WERI-Rb-1 (cell line): ENCODE data around the gene METTL5.

Experiments used
- DNase-seq: peaks from one replicate; pipeline ENCODE4 v3.0.0-alpha.2; 2020
- H3K27ac ChIP-seq: fragments of 250-450 bp; sonication (Bioruptor Pico); 2 replicates; pipeline ENCODE4 v1.5.1; 2020; ENCODE audit warnings: mild to moderate bottlenecking, moderate library complexity
- H3K27me3 ChIP-seq: fragments of 250-450 bp; sonication (Bioruptor Pico); 2 replicates; pipeline ENCODE4 v1.5.1; 2021; ENCODE audit warnings: mild to moderate bottlenecking, low read depth, moderate library complexity; ENCODE audit not compliant: insufficient read depth, severe bottlenecking
- H3K36me3 ChIP-seq: fragments of 250-450 bp; sonication (Bioruptor Pico); 2 replicates; pipeline ENCODE4 v1.5.1; 2020; ENCODE audit warnings: mild to moderate bottlenecking, moderate library complexity
- H3K4me3 ChIP-seq: 2 replicates; pipeline ENCODE4 v1.5.1; 2011; ENCODE audit warnings: low read depth, mild to moderate bottlenecking, control low read depth, low read length
- H3K9me3 ChIP-seq: fragments of 250-450 bp; sonication (Bioruptor Pico); 2 replicates; pipeline ENCODE4 v1.5.1; 2021; ENCODE audit warnings: mild to moderate bottlenecking, moderate library complexity; ENCODE audit not compliant: severe bottlenecking
- CTCF ChIP-seq: IDR thresholded peaks from 2 replicates; pipeline ENCODE4 v1.5.1; 2011; ENCODE audit warnings: low read depth, mild to moderate bottlenecking, control low read depth, inconsistent platforms, low read length

The METTL5 gene

GRCh38 chr2:169838743-169839489 lies 14.2 kb upstream of the METTL5 start:
- no peaks in the 10 kb centered on the region for H3K9me3 ChIP-seq
- H3K36me3 ChIP-seq = peaks cover 6% of the 10 kb centered on the region
- H3K27me3 ChIP-seq = no peaks in the 10 kb centered on the region
- TF ChIP-seq CTCF = no peak
- no peak overlapping the region for H3K4me3 ChIP-seq
- DNase-seq = no peak
- H3K27ac ChIP-seq = no peak overlapping the region

- Histone ChIP-seq H3K27ac (no peak overlapping the region), H3K36me3 (peaks cover 9% of the 10 kb centered on the region), H3K9me3 (no peaks in the 10 kb centered on the region), H3K27me3 (no peaks in the 10 kb centered on the region), H3K4me3 (no peak overlapping the region)
- no peak for DNase-seq
- no peak for TF ChIP-seq CTCF
Observed at GRCh38 chr2:169834401-169834800, 9.7 kb upstream of the METTL5 start.

DNA sequence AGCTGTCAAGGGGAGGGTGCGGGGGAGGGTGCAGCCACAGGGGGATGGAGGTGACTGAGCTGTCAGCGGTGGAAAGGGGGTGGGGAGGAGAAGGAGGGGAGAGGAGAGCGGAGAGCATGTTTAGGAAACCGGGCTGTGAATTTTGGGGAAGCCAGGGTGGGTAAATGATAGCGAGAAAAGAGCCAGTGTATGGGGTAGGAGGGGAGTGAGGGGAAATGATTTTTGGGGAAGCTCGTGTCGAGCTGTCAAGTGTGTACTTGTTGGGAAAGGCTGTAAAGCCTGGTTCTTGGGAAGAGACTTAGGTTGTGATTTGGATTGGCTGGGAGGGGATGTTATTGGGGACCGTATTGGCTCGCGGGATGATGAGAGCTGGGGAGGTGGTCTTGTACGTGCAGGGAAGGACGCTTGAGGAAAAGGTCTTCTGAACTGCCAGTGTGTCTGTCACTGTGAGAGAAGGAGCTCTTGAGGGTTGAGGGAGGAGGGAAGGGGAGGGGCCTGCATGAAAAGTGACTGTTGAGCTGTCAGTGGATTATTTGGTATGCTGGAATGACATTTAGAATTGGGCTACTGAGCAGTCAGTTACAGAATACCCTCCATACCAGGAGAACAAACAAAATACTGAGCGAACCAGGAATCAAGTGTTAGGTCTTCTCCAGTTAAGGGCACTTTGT lies 3.6 kb upstream of the METTL5 start:
- H3K36me3 ChIP-seq = peaks cover 9% of the 10 kb centered on the region
- H3K27me3 ChIP-seq = no peaks in the 10 kb centered on the region
- peak overlapping the region; percentile 75 for H3K4me3 ChIP-seq
- peak; percentile 28 for DNase-seq
- H3K9me3 ChIP-seq = no peaks in the 10 kb centered on the region
- no peak for TF ChIP-seq CTCF
- H3K27ac ChIP-seq = no peak overlapping the region

GRCh38 chr2:169827272-169828140 lies 2.8 kb upstream of the METTL5 start, which contains the start of gene UBR3:
Gene UBR3 (plus strand): TSS chr2:169827454. CDS start chr2:169827508, 54 bp downstream.
- Histone ChIP-seq H3K27ac (peak within 1 kb of the TSS; percentile 70), H3K4me3 (peak within 1 kb of the TSS; percentile 75), H3K9me3 (no peaks in the 10 kb centered on the region), H3K27me3 (no peaks in the 10 kb centered on the region), H3K36me3 (peaks cover 12% of the 10 kb centered on the region)
- DNase-seq = peak; percentile 93
- TF ChIP-seq CTCF = 0 out of 2 replicates have a peak, but pooled peaks have one; percentile 1

DNA sequence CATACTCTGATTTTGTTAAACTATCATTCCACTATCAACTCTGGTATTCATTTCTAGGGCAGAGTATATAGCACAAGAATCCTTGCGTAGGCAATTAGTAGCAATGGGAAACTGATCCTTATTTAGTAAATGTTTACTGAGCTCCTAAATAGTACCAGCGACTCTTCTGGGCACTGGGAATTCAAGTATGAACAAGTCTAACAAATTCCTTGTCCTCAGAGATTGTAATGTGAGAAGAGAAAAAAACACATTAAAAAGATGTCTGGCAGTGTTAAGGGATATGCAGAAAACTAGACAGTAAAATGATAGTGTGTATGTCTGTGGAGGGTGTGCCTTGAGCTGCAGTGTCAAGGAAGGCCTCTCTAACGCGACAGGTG lies 721 bp downstream of the METTL5 start:
- H3K4me3 ChIP-seq = peak overlapping the region; percentile 97
- no peaks in the 10 kb centered on the region for H3K27me3 ChIP-seq
- TF ChIP-seq CTCF = no peak
- peaks cover 21% of the 10 kb centered on the region for H3K36me3 ChIP-seq
- H3K9me3 ChIP-seq = no peaks in the 10 kb centered on the region
- no peak for DNase-seq
- H3K27ac ChIP-seq = no peak overlapping the region
